Skin epidermis (tissue), 12 donors: ENCODE data around the gene HES5.
A peak's percentile ranks its signal among the peaks of the same experiment; 100 is the strongest.
"Not testable (repeated sequence)": the region's sequence is repeated elsewhere in the genome, so short reads cannot be mapped to it uniquely, and the experiment has no call there.

Source experiments
- H3K27ac ChIP-seq, 21 experiments: fragments of 200-600 bp; sonication (generic) in 11 of 21; one replicate each; pipeline ENCODE4 v1.5.0; 2020; ENCODE audit warnings: mild to moderate bottlenecking in 3 of 21, inconsistent platforms in 2 of 21, moderate library complexity in 2 of 21
- H3K4me3 ChIP-seq, 7 experiments: fragments of 200-600 bp; sonication (generic) in 2 of 7; one replicate each; pipeline ENCODE4 v1.5.0; 2020; ENCODE audit warnings: inconsistent platforms in 2 of 7, mild to moderate bottlenecking in 2 of 7, moderate library complexity in 1 of 7

The HES5 gene, protein sequence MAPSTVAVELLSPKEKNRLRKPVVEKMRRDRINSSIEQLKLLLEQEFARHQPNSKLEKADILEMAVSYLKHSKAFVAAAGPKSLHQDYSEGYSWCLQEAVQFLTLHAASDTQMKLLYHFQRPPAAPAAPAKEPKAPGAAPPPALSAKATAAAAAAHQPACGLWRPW

DNA sequence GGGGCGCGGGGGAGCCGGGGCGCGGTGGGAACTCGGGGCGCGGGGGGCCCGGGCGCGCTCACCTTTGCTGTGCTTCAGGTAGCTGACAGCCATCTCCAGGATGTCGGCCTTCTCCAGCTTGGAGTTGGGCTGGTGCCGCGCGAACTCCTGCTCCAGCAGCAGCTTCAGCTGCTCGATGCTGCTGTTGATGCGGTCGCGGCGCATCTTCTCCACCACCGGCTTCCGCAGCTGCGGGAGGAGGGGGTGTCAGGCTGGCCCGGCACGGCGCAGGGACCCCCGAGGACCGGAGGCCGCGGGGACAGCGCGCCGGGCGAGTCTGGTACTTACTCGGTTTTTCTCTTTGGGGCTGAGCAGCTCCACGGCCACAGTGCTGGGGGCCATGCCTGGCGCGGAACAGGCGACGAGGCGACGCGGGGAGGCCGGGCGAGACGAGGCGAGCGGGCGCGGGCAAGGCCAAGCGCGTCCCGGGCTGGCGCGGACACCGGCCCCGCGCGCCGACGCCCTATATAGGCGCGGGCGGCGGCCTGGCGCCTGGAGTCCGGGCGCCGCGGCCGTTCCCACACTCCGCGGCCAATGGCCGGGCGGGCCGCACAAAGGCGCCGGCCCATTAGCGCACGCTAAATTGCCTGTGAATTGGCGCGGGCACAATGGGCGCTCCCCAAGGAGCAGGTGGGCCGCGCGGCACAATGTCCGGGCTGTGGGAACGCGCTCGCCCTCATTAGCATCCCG lies at the start of gene HES5:
Gene HES5 (minus strand): TSS at position 480 of the 729 bp plus-strand sequence. CDS start 99 bp downstream, at position 381.
- peak within 1 kb of the TSS; percentile 11 to 35 (median 25) for H3K4me3 ChIP-seq
- H3K27ac ChIP-seq: peak within 1 kb of the TSS in 10 of 21 experiments; percentile 7 to 68 (median 40)

DNA sequence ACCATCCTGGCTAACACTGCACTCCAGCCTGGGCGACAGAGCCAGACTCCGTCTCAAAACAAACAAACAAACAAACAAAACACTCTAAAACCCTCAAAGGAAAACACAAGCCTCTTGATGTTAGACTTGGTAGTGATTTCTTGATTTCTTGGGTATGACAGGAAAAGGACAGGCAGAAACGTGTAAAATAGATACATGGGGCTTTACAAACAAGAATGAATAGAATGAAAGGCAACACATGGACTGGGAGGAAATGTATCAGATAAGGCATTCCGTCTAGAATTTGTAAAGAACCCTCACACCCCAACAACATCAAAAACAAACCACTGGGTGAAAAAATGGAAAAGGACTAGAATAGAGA lies 48.7 kb upstream of the HES5 start:
- H3K4me3 ChIP-seq: no peak overlapping the region
- H3K27ac ChIP-seq: peak overlapping the region in 20 of 21 experiments; percentile 72 to 99 (median 86)

DNA sequence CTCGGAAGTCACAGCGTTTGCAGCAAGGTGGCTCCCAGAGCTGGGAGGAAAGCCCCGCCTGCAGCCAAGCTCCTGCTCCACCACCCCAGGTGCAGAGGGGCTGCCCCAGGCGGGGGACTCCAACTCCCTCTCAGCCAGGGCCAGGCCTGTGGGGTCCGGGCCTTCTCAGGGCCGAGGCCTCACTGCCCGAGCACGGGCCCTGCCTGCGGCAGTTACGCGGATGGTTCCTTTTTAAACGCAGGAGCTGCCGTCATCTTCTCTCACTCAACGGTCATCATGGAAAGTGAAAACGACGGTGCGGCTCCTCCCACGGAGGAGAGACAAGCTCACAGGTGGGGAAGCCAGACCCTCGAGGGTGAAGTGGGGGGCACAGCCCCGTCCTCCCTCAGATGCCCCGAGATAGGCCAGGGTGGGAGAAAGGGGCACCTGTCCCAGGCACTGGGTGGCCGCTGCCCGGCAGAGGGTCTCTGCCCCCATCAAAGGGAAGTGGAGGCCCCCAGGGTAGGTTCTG lies 47.6 kb upstream of the HES5 start:
- H3K4me3 ChIP-seq: peak overlapping the region in 2 of 7 experiments; percentile 11 to 12
- peak overlapping the region; percentile 26 to 99 (median 85) for H3K27ac ChIP-seq

DNA sequence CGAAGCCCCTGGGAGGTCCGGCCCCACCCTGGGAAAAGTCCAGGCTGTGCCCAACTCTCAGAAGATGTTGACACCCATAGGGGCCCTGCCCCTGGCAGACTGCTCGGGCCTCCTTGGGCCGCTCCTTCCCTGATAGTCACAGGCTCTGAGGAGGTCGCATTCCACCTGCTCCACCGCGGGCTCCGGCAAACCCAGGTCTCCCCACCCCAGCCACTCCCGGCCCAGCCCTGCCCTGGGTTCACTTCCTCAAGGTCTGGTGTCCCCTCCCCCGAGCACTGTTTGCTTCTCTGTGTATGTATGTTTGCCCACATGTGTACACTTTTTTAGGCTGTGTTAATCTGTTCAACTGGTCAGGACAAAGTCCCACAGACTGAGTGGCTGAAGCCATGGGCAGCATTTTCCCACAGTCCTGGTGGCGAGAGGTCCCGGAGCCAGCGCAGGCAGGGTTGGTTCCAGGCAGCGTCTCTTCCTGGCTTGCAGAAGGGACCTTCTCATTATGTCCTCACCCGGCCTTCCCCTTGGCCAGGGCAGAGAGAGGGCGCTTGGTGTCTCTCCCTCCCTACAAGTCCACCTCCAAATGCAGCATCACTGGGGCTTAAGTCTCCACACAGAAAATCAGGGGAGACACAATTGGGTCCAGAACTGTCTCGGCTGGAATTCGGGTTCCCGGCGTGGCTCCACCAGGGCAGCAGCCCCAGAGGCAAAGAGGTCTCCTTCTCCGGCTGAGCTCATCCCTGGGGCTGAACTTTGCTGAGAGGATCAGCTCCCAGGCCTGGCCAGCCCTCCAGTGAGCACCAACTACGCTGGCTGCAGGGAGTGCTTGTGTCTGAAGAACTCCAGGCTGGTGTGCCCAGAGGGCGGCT lies 46.0 kb upstream of the HES5 start:
- Histone ChIP-seq H3K4me3 (no peak overlapping the region), H3K27ac (peak overlapping the region in 14 of 21 experiments; percentile 1 to 99 (median 54))

DNA sequence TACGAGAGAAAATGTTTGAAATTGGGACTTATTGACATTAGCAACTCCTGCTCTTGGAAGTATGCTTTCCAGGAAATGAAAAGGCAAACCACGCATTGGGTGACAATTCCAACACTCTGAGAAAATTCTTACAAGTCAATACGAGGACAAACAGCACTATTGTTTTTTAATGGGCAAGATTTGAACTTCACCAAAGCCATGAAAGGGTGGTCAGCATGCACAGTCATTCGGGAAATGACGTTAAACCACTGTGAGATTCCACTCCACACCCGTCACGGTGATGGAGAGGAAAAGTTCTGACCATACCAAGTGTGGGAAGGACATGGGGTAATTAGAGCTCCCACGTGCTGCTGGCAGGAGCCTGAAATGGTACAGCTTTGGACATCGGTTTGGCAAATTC lies 44.3 kb upstream of the HES5 start:
- Histone ChIP-seq H3K27ac (no peak overlapping the region), H3K4me3 (no peak overlapping the region)

DNA sequence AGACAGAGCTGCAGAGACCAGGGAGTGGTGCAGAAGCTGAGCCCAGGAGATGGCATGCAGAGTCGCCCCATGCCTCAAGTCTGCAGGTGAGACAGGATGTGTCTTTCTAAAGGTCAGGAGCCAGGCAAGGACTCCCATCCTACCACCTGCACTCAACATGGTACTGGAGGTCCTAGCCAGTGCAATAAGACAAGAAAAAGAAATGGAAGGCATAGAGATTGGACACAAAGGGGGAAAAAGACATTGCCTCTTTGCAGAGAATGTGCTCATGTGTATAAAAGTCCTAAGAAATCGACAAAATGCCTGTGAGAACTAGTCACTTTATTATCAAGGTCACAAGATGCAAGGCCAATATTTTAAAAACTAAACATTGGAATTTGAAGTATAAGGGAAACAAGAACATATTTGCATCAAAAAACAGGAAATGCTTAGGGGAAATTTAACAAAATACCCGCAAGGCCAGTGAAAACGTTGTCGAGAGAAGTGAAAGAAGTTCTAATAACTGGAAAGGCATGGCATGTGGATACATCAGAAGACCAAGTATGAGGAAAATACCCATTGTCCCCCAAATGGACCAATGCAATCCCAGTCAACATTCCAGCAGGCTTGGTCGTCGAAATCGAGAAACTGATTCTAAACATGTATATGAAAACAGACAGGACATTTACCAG lies 43.3 kb upstream of the HES5 start:
- Histone ChIP-seq H3K27ac (no peak overlapping the region), H3K4me3 (no peak overlapping the region)

DNA sequence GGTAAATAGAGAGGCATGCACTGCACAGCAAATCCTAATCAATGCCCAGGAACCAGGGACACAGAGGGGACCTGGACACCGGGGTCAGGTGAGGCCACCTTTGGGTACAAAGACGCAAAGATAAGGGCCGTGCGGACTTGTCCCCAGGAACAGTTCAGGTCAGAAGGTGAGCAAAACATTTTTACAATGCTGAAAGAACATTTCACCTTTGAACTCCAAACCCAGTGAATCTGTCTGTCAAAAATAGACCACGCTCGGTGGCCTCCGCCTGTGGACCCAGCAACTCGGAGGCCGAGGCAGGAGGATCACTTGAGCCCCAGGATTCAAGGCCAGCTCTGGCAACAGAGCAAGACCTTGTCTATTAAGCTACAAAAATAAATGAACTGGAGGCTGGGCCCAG lies 41.3 kb upstream of the HES5 start:
- H3K4me3 ChIP-seq: no peak overlapping the region
- no peak overlapping the region for H3K27ac ChIP-seq

DNA sequence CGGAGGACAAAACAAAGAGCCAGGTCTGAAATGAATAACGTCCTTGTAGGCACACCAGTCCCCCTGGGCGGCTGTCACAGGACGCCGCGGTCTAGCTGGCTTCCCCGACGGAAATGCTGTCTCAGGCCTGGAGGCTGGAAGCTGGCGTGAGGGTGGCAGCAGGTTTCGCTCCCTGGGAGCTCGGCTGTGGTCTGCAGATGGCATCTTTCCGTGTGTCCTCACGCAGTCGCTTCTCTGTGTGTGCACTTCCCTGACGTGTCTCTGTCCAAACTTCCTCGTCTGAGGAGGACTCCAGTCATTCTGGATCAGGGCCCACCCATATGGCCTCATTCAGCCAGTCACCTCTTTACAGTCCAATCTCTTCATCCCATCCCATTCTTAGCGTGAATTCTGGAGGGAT lies 40.3 kb upstream of the HES5 start:
- H3K27ac ChIP-seq: no peak overlapping the region
- no peak overlapping the region for H3K4me3 ChIP-seq

DNA sequence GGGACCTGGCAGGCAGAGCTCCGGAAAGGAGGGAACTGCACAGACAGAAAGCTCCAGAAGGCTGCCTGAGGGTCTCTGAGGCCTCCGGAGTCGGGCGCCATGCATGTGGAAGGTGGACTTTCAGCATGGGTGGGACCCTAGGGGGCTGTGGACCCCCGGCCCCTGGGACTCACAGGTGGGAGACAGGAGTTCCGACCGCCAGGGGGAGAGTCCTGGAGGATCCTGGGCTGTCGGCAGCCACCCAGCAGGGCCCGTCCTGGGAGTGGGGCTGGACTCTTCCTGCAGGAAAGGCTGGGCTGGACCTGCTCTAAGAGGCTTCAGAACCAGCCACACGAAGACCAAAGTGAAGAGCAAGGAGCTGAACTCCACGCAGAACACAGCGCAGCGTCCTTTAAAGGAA lies 39.6 kb upstream of the HES5 start:
- H3K4me3 ChIP-seq, H3K27ac ChIP-seq: not testable (repeated sequence)

DNA sequence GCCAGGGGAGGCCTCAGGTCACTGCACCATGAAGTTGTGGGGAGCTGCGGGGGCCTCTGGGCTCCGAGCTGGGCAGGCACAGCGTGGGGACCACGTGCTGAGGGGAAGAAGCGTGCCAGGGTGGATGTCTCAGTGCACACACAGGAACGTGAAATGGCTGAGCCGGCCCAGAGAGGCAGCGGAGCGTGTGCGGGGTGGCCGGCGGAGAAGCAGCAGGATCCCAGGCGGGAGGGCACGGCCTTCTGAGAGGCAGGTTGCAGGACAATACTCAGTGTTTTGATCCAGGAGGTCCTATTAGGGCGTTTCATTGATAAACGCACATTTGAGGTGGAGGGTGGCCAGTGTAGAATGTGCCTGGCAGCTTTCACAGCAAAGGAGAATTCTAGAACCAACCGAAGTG lies 39.0 kb upstream of the HES5 start:
- H3K27ac ChIP-seq: no peak overlapping the region

DNA sequence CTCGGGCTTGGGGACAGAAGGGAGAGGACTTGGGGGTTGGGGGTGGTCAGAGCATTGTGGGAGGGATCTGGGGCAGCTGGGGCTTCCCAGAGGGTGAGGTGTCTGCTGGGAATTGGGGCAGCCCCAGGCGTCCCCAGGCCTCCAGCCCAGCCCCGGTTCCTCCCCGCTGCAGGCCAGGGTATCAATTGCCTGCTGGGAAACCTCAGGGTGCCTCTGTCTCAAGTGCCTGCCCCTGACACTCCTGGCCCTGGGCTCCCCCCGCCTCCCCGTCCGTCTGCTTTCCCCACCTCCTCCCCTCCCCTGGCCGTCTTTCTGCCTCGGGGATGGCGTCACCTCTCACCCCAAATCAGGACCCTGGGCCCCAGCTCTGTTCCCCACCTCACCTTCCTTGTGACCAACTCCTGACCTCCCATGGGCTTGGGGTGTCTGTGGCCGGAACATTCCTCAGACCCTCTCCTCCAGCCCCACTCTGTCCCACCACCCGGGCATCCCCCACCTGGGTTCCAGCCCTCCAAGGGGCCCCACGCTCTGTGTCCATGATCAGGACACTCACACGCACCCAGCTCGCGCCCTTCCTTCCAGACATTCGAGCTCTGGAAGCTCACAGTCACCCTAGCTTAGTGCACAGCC lies 38.2 kb upstream of the HES5 start:
- H3K4me3 ChIP-seq, H3K27ac ChIP-seq: not testable (repeated sequence)

More for the DNA sequence above, 39.0 kb upstream of the HES5 start:
- no peak overlapping the region for H3K4me3 ChIP-seq

DNA sequence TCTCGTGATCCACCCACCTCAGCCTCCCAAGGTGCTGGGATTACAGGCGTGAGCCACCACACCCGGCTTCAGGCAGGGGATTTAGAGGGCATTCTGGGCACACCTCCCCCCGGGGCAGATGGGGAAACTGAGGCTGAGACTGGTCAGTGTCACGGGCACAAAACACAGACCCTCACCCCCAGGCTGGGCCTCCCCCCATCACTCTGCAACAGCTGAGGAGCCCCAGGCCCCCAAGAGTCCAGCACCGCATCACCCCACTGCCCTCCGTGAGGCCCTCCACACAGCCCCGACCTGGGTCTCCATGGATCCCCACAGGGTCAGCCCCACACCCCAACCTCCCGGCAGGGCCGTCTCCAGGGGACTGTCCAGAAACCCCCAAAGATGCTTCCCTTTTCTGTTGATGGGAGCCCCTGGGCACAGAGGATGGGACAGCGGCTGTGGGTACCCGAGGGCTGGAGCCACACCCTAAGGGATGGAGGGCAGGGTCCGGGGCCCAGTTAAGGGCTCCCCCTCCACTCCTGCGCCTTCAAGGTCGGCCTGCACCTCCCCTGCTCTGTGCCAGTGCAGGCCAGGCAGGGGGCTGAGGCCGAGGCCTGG lies 37.1 kb upstream of the HES5 start:
- Histone ChIP-seq H3K4me3 (no peak overlapping the region), H3K27ac (no peak overlapping the region)

DNA sequence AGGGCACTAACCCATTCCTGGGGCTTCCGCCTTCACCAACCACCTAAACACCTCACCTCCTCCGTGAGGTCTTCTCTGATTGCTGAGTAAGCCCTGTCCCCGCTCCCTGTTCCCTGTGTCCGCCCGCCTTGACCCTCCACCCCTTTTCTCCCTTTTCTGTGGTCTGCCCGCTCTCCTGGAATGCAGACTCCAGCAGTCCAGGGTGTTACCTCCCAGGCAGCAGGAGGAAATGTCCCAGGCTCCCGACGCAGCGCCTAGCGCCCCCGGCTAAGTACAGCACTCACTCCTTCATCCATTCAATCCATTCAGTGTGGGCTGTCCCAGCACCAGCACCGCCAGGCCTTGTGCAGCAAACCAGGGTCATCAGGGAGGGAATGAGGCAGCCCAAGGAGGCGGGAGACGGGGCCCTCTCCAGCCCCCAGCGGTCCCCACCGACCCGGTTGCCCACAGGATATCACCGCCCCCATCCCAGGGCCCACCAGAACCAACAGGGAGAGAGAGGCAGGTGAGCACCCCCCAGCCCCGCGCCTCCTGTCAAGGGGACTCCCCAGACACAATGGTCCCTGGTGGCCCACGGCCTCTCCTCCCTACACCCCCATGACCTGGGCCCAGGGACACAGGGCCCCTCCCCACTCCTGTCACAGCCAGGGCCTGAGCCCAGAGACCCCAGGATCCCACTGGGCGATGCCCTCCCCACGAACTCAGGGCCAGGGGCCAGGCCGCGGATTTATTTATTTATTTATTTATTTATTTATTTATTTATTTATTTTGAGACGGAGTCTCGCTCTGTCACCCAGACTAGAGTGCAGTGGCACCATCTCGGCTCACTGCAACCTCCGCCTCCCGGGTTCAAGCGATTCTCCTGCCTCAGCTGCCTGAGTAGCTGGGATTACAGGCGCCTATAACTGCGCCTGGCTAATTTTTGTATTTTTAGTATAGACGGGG lies 36.3 kb upstream of the HES5 start:
- H3K27ac ChIP-seq: no peak overlapping the region
- no peak overlapping the region for H3K4me3 ChIP-seq

DNA sequence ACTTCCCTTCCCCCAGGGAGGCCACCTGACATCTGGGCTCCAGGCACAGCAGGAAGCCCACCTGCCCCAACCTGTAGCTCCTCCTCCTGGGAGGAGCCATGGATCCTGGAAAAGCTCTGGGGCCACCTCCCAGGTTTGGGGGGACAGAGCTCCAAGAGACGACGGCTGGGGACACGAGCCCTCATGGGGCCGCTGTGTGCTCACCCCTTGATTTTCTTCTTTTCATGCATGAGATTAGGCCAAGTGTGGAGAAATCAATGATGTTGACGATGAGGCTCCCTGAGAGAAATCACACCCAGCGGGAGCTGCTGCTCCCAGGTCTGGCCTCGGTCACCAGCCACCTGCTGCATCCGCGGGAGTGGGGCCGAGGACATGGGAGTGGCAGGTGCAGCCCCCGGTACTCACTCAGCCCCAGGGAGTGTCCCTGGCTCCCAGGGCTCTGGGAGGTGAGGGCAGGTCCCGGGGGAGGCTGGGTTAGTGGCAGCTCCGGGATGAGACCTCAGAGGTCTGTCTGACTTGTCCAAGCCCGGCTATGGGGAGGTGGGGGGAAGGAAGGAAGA lies 34.8 kb upstream of the HES5 start:
- no peak overlapping the region for H3K4me3 ChIP-seq
- no peak overlapping the region for H3K27ac ChIP-seq

DNA sequence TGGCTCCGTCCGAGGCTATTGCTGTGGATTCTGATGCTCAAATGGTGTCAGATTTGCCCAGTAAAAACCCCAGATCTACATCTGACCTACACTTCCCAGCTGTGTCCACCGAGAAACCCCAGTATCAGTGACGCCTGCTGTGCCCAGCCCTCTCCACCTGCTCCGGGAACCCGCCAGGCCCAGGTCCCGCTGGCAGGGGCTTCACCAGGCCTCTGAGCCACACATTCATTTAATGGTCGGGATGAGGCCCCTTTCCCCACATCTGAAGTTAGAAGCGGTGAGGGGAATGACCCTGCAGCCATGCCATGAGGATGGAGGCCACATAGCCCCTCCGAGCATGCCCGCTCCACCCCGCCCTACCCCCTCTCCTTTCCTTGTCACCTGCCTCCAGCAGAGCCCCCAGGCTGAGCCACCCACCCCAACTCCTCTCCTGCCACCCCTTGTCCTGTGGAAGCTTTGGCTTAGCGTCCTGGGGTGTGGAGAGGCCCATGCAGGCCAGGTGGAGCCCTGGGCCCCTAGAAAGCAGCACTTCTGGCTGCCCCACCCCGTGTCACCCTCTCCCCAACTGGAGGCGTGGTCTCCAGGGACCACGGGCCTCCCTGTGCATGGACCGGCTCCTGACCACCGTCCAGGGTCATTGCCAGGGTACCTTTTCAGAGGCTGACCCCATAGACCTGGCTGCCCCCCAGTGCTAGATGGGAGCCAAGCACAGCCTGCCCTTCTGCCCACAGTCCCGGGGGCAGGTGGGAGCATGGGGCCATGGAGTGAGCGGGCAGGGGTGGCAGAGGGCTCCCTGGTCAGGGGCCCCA lies 34.1 kb upstream of the HES5 start:
- no peak overlapping the region for H3K4me3 ChIP-seq
- no peak overlapping the region for H3K27ac ChIP-seq

DNA sequence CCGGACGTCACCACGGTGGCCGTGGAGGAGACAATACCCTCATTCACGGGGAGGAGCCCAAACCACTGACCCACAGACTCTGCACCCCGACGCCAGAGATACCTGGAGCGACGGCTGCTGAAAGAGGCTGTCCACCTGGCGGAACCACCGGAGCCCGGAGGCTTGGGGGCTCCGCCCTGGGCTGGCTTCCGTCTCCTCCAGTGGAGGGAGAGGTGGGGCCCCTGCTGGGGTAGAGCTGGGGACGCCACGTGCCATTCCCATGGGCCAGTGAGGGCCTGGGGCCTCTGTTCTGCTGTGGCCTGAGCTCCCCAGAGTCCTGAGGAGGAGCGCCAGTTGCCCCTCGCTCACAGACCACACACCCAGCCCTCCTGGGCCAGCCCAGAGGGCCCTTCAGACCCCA lies 33.1 kb upstream of the HES5 start:
- no peak overlapping the region for H3K4me3 ChIP-seq
- no peak overlapping the region for H3K27ac ChIP-seq
